ENCODE results near the gene RNF207.

- no peak for TF ChIP-seq POLR2A (IDR thresholded peaks at IDR 0.05; ENCODE audit: low read depth, low read length)
- TF ChIP-seq CTCF (conservative IDR thresholded peaks at IDR 0.05; ENCODE audit: low read depth, low read length): peak; percentile 93
- TF ChIP-seq BHLHE40 (IDR thresholded peaks at IDR 0.05; ENCODE audit: low read depth, low read length): no peak
- TF ChIP-seq MXI1 (IDR thresholded peaks at IDR 0.05; ENCODE audit: borderline replicate concordance, low read depth, low read length): no peak
These were observed 40.9 kb downstream of the RNF207 start for GRCh38 chr1:6246497-6247467.
